ENCODE measurements around the gene TCF25.

The TCF25 gene

GRCh38 chr16:89880477-89881367, 7.3 kb downstream of the TCF25 start:
- DNase-seq (ENCODE audit: low read depth), result no peak

- no peak for DNase-seq (ENCODE audit: low read depth)
Observed at GRCh38 chr16:89881368-89881730, 8.0 kb downstream of the TCF25 start.

DNA sequence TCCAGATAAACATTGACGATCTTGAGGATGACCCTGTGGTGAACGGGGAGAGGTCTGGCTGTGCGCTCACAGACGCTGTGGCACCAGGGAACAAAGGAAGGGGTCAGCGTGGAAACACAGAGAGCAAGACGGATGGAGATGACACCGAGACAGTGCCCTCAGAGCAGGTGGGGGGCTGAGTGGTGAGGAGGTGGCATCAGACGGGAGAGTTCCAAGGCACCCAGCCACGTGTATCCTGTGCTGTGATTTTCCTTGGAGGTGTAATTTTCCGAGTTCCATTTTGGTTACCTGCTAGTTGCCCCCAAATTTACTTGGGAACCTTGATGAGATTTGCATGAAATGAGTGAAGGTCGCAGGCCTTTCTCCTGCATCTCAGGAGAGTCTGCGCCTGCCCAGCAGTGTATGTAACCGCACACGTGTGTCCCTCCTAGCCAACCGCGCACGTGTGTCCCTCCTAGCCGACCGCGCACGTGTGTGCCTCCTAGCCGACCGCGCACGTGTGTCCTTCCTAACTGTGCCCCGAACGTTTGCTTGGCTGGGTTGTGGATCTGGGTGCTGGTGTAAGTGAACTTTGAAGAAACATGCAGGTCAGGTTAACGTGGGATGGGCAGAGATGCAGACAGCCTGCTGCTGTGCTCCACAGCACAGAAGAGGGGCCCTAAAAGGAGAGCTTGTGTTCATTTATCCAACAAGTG, 10.1 kb downstream of the TCF25 start:
- no peak for DNase-seq (ENCODE audit: low read depth)

GRCh38 chr16:89884041-89884421, 10.6 kb downstream of the TCF25 start:
- no peak for DNase-seq (ENCODE audit: low read depth)

GRCh38 chr16:89887243-89887642, 13.9 kb downstream of the TCF25 start:
- no peak for DNase-seq (ENCODE audit: low read depth)

GRCh38 chr16:89890200-89890599, 16.8 kb downstream of the TCF25 start:
- peak; percentile 42 for DNase-seq (ENCODE audit: low read depth)

- DNase-seq (ENCODE audit: low read depth), result no peak
Observed at GRCh38 chr16:89890886-89891657, 17.7 kb downstream of the TCF25 start.

GRCh38 chr16:89892055-89892630, 18.8 kb downstream of the TCF25 start:
- DNase-seq (ENCODE audit: low read depth), result no peak

DNA sequence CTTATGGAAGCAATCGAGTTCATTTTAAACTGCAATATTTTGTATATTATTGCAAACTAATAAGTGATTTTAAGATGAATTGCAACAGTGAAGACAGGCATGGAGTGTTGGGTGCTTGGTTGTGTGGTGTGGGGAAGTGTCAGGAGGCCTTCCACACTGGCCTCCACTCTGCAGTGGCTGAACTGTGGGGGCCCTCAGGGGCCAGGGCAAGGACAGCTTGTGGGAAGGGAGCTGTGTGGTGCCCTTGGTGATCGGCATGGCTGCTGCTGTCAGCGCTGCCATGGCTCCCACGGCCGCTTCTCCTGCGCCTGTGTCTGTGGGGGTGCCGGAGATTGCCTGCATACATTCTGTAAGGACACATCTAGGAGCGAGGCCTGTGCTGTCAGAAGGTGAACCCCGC, 19.2 kb downstream of the TCF25 start:
- no peak for DNase-seq (ENCODE audit: low read depth)

- DNase-seq (ENCODE audit: low read depth), result no peak
Observed at GRCh38 chr16:89893642-89894548, 20.5 kb downstream of the TCF25 start.

- DNase-seq (ENCODE audit: low read depth), result no peak
Observed at GRCh38 chr16:89895482-89896250, 22.3 kb downstream of the TCF25 start.

DNA sequence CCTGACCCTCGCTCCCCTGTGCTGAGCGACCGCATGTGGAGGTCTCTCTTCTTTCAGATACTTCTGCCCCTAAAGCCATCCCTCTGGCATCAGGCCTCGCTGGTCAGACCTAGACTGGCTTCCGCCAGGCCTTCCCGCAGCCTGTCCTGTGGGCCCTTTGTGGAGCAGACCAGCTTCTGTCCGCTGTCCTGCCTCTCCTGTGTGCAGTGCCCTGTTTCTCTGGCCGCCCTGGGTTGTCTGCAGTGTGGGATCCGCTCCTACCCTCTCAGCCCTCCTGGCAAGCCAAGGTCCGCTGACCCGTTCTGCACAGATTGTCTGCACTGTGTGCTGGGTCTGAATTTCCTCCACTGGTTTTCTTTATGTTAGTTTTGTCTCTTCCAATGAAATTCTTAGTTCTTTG, 23.8 kb downstream of the TCF25 start:
- DNase-seq (ENCODE audit: low read depth), result no peak

DNA sequence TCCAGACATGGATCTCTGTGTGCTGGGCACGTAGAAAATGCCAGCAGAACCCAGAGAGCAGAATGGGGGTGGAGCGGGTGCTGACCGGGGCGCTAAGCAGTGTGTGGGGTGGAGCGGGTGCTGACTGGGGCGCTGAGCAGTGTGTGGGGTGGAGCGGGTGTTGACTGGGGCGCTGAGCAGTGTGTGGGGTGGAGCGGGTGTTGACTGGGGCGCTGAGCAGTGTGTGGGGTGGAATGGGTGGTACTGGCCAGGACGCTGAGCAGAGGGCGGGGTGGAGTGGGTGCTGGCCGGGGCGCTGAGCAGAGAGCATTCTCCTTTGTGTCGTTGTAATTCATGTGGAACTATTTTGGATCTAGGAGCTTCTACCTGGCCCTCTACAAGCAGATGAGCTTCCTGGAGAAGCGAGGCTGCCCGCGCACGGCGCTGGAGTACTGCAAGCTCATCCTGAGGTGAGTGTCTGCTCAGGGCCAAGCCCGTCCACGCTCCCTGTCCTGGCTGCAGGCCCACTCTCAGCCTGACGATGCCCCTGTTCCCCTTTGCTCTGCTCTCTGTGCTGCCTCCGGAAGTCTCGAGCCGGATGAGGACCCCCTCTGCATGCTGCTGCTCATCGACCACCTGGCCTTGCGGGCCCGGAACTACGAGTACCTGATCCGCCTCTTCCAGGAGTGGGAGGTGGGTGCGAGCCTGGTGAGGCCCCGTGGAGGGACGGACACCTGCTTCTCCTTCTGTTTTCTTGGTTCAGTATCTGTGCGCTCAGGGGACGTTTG, 25.0 kb downstream of the TCF25 start:
- DNase-seq (ENCODE audit: low read depth), result no peak

DNA sequence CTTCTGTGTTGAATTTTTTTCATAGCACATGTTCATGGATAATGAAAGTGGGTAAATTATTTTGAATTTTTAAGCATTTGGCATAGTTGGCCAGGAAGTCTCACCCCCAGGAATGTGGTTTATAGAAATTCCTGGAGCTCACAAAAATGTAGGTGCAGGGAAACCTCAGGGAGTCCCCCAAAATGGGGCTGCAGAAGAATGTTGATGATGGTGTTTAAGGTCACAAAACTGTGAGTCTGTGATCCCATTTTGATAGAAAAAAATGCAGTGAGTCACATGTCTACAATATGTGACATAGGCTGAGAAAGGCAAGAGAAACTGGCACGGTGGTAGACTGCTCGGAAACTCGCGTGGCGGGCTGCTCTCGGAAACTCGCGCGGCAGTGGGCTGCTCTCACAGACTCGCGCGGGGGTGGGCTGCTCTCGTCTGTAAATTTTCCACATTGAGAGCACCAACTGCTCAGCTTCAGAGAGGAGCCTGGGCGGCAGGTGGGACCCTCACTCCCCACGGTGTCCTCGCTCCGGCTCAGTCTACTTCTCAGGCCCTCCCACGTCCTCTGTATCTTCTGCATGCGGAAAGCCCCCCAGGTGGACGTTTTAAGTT, 26.6 kb downstream of the TCF25 start:
- DNase-seq (ENCODE audit: low read depth), result no peak

DNA sequence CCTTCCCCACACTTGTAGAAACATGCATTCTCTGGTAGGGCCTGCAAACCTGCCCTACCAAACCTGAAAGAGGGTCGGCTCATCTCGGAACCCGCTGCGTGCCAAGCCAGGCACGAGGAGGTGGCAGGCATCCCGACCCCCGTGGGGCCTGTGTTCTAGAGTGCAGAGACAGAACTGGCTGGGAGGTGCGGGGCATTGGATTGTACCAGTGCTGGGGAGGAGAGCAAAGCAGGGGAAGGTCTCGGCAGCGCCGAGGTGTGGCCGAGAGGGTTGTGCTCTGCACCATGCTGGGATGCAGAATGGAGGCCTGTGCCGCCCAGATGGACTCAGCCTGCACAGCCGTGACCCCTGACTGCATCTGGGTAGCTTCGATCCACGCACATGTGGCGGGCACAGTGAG, 27.5 kb downstream of the TCF25 start:
- no peak for DNase-seq (ENCODE audit: low read depth)

DNA sequence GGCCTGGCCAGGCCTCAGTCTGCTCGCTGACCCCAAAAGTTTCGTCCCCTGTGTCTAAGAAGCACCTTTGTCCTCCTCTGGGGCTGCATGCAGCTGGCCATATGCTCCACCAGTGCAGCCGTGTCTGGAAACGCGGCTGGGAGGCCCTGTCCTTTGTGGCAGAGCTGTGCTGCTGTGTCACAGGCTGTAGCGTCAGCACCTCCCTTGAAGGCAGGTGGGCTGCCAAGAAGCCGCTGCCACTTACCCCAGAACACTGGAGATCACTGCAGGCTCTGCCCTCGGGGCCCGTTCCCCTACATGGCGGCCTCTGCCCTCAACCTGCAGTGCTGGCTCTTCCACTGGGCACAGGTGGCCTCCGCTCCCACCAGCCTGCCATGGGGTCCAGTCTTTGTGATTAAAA, 29.6 kb downstream of the TCF25 start:
- DNase-seq (ENCODE audit: low read depth), result no peak

DNA sequence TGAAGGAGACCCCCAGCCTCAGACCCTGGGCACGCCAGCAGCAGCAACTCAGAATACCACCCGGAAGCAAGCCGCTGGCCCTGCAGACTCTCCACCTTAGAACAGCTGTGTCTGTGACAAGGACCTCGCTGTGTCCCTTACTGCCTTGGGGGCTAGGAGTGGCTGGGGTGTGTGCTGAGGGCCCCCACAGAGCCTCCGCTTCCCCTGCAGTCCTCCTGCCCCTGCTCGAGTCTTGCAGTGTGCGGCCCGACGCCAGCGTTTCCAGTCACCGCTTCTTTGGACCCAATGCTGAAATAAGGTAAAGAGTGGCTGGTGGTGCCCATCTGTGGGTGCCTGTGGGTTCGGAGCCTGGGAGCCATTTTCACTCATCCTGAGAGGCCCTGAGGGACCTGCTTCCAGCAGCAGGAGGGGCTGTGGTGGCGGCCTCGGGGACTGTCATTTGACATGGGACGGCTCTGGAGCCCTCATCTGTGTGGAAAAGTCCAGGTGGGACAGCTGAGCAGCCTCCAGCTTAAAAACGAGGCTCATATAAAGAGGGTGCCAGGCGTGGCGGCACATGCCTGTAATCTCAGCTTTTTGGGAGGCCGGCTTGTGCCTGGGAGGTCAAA, 30.6 kb downstream of the TCF25 start:
- DNase-seq (ENCODE audit: low read depth), result no peak

DNA sequence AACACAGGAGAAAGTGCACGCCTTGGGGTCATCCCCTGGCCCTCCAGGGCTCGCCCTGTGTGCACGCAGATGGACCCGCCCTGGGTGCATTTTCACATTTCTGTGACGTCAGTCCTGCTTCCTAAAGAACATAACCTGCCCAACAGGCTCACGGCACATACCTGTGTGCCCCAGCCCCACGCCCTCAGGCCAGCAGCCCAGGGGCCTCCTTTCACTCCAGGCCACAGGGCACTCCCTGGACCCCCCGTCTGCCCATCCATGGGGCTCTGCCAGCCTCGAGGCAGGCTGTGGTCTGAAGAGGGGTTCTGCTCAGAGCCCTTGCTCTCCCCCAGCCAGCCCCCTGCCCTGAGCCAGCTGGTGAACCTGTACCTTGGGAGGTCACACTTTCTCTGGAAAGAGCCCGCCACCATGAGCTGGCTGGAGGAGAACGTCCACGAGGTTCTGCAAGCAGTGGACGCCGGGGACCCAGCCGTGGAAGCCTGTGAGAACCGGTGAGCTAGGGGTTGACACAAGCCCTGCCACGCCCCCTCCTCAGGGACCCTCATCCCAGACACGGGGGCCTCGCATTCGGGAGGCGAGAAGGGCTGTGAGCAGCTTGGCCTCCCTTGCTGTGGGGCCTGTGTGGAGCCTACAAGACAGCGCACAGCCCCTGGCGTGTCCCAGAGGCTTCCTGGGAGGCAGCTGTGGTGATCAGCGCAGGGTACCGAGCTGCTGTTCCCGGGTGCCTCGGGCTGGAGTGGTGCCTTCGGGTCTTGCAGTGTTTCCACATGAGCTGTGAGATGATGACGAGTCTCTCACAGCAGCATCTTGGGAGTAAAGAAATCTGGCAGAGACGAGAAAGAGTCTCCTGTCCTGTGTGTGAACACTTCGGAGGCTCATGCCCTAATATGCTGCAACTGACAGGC, 31.5 kb downstream of the TCF25 start:
- no peak for DNase-seq (ENCODE audit: low read depth)
